IPS-11a (cell line): ENCODE data around the gene PARD3B.

Experiments
- H3K4me3 ChIP-seq: one replicate; pipeline ENCODE4 v1.5.1; 2013; ENCODE audit warnings: low read depth, low read length, control low read depth

The PARD3B gene

GRCh38 chr2:204586444-204587180, 41.3 kb downstream of the PARD3B start:
- no peak overlapping the region for H3K4me3 ChIP-seq

DNA sequence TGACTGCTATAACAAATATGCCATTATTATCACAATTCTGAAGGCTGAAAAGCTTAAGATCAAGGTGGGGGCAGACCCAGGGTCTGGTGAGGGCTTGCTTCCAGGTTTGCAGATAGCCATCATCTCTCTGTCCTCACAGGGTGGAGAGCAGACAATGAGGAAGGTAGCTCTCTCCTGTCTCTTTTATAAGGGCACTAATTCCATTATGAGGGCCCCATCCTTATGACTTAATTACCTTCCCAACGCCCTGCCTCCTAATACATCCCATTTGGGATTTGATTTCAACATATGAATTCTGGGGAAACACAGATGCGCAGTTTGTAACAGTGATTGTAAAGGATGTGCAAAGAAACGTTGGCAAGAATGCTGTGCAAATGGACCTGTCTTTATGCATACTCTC, 44.8 kb downstream of the PARD3B start:
- no peak overlapping the region for H3K4me3 ChIP-seq

DNA sequence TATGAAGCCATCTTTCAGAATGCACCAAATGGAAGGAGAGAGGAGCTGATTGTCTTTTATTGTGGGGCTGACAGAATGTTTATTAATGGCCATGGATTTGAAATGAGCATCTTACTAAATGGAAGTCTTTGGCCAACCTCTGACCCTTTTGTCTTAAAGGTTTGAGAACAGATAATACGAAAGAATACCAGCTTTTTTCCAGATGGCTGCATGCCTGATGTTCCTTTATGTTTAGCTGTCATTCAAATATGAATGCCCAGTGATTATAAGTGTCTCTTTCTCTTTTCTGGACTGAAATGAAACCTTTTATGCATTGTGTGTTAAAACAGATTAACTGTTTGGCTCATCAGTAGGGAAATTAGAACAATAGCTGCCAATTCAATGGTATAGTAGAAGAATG, 46.0 kb downstream of the PARD3B start:
- H3K4me3 ChIP-seq, result no peak overlapping the region

DNA sequence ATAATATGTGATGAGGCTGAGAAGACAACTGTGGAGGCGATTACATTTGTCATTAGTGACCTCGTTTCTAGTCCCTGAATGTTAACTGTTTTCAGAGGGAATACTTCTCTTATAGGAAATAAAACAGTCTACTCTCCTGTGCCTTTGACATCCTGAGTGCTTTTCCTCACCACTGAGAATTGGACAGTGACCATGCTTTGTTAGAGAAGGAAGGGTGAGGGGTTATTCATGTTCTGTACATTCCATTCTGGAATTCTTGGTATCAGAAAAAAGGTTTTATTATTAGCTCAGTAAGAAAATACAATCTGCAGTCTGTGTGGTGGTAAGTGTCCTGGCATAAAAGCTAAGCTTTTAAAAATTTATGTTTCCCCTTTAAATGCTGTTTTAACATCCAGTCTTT, 58.8 kb downstream of the PARD3B start:
- no peak overlapping the region for H3K4me3 ChIP-seq

DNA sequence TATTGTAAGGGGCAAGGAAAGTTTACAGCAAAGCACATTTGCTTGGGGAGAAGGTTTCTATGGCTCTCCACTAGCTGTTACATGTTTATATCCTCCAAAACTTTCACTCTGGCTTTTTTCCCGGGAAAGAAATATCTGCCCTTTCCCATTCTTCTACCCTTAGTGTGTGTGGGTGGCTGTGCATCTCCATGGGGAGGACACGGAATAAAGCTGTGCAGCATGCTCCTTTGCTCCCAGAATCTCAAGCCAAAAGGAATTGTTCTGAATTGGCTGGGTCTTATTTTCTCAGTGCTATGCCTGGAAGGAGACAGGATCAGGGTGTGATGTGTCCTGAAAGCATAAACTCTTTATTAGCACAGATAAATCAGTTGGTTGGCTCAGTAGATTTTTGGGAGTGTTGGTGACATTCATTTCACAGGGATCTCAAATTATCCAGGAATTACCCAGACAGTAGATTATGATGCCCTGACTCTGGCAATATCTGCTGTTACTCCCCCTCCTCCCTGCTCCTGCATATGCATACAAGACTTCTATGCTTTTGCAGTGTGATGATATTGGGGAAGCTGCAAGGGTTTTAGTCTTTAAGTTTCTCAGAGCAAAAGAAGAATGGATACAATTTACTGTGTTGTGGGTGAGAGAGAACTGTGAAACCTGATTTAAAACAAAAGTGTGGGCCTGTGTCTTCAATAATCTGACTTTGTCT, 63.1 kb downstream of the PARD3B start:
- no peak overlapping the region for H3K4me3 ChIP-seq

GRCh38 chr2:204611017-204611631, 65.8 kb downstream of the PARD3B start:
- H3K4me3 ChIP-seq, result no peak overlapping the region

DNA sequence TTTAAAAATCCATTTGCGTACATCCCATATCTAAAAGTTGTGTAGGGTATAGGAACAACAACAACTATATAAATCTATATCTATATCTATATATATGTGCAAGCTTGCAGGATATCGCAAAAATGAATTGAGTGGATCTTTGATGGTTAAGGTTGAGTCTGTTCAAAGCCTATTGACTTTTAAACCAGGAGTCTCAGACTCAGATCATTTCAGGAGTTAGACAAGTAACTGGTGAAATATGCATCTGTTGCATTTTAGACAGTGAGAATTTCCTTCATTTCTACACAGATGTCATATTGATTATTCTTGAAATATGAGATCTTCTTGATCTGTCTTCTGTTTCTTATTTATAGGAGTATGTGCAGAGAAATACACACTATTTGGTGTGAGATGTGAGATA, 66.5 kb downstream of the PARD3B start:
- no peak overlapping the region for H3K4me3 ChIP-seq

- H3K4me3 ChIP-seq, result no peak overlapping the region
Observed at GRCh38 chr2:204613635-204614034, 68.4 kb downstream of the PARD3B start.

GRCh38 chr2:204615456-204615855, 70.2 kb downstream of the PARD3B start:
- no peak overlapping the region for H3K4me3 ChIP-seq

GRCh38 chr2:204625135-204625534, 79.9 kb downstream of the PARD3B start:
- H3K4me3 ChIP-seq, result no peak overlapping the region

GRCh38 chr2:204628926-204629712, 83.8 kb downstream of the PARD3B start:
- H3K4me3 ChIP-seq, result no peak overlapping the region

- no peak overlapping the region for H3K4me3 ChIP-seq
Observed at GRCh38 chr2:204632410-204632809, 87.1 kb downstream of the PARD3B start.

DNA sequence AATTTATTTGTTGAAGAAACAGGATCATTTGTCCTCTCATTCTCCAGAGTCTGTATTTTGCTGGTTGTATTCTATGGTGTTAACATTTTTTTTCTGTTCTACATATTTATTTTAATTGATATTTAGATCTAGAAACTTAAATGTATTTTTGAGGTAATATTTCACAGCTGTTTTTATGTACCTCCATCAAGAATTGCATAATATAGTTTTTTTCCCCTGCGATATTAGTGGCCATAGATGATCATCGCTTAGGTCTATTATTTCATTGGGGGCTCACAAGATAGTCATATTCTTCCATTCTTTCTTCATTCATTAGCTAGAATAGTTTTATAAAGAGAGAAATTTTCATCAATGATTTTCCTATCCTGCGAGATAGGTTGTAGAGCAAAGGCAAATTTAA, 89.3 kb downstream of the PARD3B start:
- H3K4me3 ChIP-seq, result no peak overlapping the region

DNA sequence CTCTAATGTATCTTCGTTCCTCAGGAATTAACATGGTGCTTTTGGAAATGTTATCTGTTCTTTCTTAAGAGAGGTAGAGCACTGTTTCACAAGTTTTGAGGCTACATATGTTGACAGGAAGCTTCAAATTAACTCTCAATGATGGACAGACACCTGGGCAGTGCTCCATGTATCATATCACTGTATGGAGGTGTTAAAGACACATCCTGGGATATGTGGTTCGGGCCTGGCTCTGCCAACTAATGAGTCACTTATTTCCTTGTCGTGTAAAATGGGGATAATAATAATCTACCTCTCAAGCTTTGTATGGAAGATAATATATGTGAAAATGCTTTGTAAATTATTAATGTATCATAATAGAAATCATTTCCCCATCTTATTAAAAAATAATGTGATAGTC, 90.2 kb downstream of the PARD3B start:
- H3K4me3 ChIP-seq, result no peak overlapping the region

- H3K4me3 ChIP-seq, result no peak overlapping the region
Observed at GRCh38 chr2:204638471-204639194, 93.4 kb downstream of the PARD3B start.

DNA sequence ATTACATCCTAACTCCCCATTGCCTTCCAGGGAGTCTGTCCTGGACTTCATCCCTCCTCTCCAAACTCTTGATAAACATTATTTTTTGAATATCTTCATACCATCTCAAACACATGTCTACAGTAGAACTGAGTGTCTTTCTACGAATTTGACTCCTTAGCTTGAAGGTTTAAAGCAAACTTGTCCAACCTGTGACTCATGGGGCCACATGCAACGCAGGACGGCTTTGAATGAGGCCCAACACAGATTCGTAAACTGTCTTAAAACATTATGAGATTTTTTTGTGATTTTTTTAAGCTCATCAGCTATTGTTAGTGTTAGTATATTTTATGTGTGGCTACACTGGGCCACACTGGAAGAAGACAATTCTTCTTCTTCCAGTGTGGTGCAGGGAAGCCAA, 98.1 kb downstream of the PARD3B start:
- no peak overlapping the region for H3K4me3 ChIP-seq

GRCh38 chr2:204645018-204645773, 99.9 kb downstream of the PARD3B start:
- no peak overlapping the region for H3K4me3 ChIP-seq

DNA sequence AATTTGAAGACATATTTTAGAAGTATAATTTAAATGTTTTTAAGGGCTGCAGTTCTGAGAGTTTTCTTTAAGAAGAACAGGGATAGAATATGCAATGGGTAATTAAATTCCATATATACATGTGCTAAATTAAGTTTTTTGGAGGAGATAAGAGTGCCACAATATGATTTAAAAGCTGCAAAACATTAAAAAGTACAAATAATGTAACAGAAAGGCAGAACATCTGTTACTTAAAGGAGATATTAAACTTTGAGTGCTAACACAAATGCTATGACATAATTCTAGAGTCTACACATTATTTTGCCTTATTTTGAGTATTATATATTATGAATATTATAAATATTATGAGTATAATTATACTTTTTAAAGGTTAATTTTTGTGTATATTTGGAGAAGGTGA, 102.4 kb downstream of the PARD3B start:
- no peak overlapping the region for H3K4me3 ChIP-seq

- no peak overlapping the region for H3K4me3 ChIP-seq
Observed at GRCh38 chr2:204650611-204651010, 105.3 kb downstream of the PARD3B start.

- no peak overlapping the region for H3K4me3 ChIP-seq
Observed at GRCh38 chr2:204652063-204652462, 106.8 kb downstream of the PARD3B start.
